HEK293 (cell line): ENCODE results near the gene SMIM33.

Source experiments
- IKZF3 ChIP-seq: fragments of 450-650 bp; IDR thresholded peaks from 2 replicates; pipeline ENCODE4 v1.5.0; 2018; ENCODE audit warnings: missing biosample characterization, mild to moderate bottlenecking, missing genetic modification characterization, moderate library complexity
- KLF8 ChIP-seq: fragments of 450-650 bp; formaldehyde crosslinking; IDR thresholded peaks from 2 replicates; pipeline ENCODE4 v1.5.1; 2016; ENCODE audit warnings: missing biosample characterization, missing genetic modification characterization
- OVOL3 ChIP-seq: fragments of 450-650 bp; formaldehyde crosslinking; IDR thresholded peaks from 2 replicates; pipeline ENCODE4 v1.5.1; 2016; ENCODE audit warnings: missing biosample characterization, missing genetic modification characterization
- SP7 ChIP-seq: fragments of 450-650 bp; formaldehyde crosslinking; IDR thresholded peaks from 2 replicates; pipeline ENCODE4 v1.5.1; 2016; ENCODE audit warnings: missing biosample characterization, missing genetic modification characterization
- TRIM28 ChIP-seq: IDR thresholded peaks from 2 replicates; pipeline ENCODE4 v1.6.1; 2011; ENCODE audit warnings: low read length, control low read depth, borderline replicate concordance
- YY2 ChIP-seq: fragments of 450-650 bp; formaldehyde crosslinking; IDR thresholded peaks from 2 replicates; pipeline ENCODE4 v1.5.1; 2016; ENCODE audit warnings: missing biosample characterization, missing genetic modification characterization
- ZBTB48 ChIP-seq: fragments of 450-650 bp; formaldehyde crosslinking; IDR thresholded peaks from 2 replicates; pipeline ENCODE4 v1.5.1; 2016; ENCODE audit warnings: missing biosample characterization, missing genetic modification characterization
- ZEB2 ChIP-seq: fragments of 450-650 bp; formaldehyde crosslinking; IDR thresholded peaks from 2 replicates; pipeline ENCODE4 v1.5.1; 2016; ENCODE audit warnings: missing biosample characterization, missing genetic modification characterization
- ZFP69B ChIP-seq: fragments of 450-650 bp; formaldehyde crosslinking; IDR thresholded peaks from 2 replicates; pipeline ENCODE4 v1.5.1; 2016; ENCODE audit warnings: missing biosample characterization, missing genetic modification characterization
- ZNF10 ChIP-seq: fragments of 450-650 bp; formaldehyde crosslinking; IDR thresholded peaks from 2 replicates; pipeline ENCODE4 v1.5.1; 2017; ENCODE audit warnings: missing biosample characterization, missing genetic modification characterization
- ZNF155 ChIP-seq: fragments of 450-650 bp; formaldehyde crosslinking; IDR thresholded peaks from 2 replicates; pipeline ENCODE4 v1.5.1; 2016; ENCODE audit warnings: missing biosample characterization, missing genetic modification characterization
- ZNF221 ChIP-seq: fragments of 450-650 bp; formaldehyde crosslinking; IDR thresholded peaks from 2 replicates; pipeline ENCODE4 v1.5.1; 2017; ENCODE audit warnings: missing biosample characterization, missing genetic modification characterization, borderline replicate concordance
- ZNF335 ChIP-seq: fragments of 450-650 bp; formaldehyde crosslinking; conservative IDR thresholded peaks from 2 replicates; pipeline ENCODE4 v1.5.1; 2016; ENCODE audit warnings: missing biosample characterization, missing genetic modification characterization
- ZNF341 ChIP-seq: fragments of 450-650 bp; formaldehyde crosslinking; IDR thresholded peaks from 2 replicates; pipeline ENCODE4; 2016; ENCODE audit warnings: low read depth, missing biosample characterization, missing genetic modification characterization
- ZNF404 ChIP-seq: fragments of 450-650 bp; formaldehyde crosslinking; IDR thresholded peaks from 2 replicates; pipeline ENCODE4 v1.5.1; 2017; ENCODE audit warnings: missing biosample characterization, missing genetic modification characterization
- ZNF707 ChIP-seq: fragments of 450-650 bp; formaldehyde crosslinking; IDR thresholded peaks from 2 replicates; pipeline ENCODE4 v1.5.1; 2016; ENCODE audit warnings: missing biosample characterization, missing genetic modification characterization
- ZNF76 ChIP-seq: fragments of 450-650 bp; formaldehyde crosslinking; IDR thresholded peaks from 2 replicates; pipeline ENCODE4; 2016; ENCODE audit warnings: low read depth, missing biosample characterization, missing genetic modification characterization, borderline replicate concordance
- ZSCAN30 ChIP-seq: fragments of 450-650 bp; IDR thresholded peaks from 2 replicates; pipeline ENCODE4 v1.5.1; 2018; ENCODE audit warnings: missing biosample characterization, mild to moderate bottlenecking, missing genetic modification characterization, moderate library complexity
- TF ChIP-seq, protein P1 (sequence below): fragments of 450-650 bp; formaldehyde crosslinking; IDR thresholded peaks from 2 replicates; pipeline ENCODE4 v1.5.1; 2016; ENCODE audit warnings: missing biosample characterization, missing genetic modification characterization
- TF ChIP-seq, protein P2 (sequence below): fragments of 450-650 bp; formaldehyde crosslinking; conservative IDR thresholded peaks from 2 replicates; pipeline ENCODE4 v1.5.1; 2016; ENCODE audit warnings: low read depth, missing biosample characterization, missing genetic modification characterization
- TF ChIP-seq, protein P3 (sequence below): fragments of 450-650 bp; formaldehyde crosslinking; IDR thresholded peaks from 2 replicates; pipeline ENCODE4 v1.5.1; 2016; ENCODE audit warnings: missing biosample characterization, missing genetic modification characterization
- TF ChIP-seq, protein P4 (sequence below): fragments of 450-650 bp; IDR thresholded peaks from 2 replicates; pipeline ENCODE4 v1.5.1; 2018; ENCODE audit warnings: missing biosample characterization, missing genetic modification characterization
- TF ChIP-seq, protein P5 (sequence below): fragments of 450-650 bp; formaldehyde crosslinking; conservative IDR thresholded peaks from 2 replicates; pipeline ENCODE4 v1.5.1; 2016; ENCODE audit warnings: low read depth, missing biosample characterization, missing genetic modification characterization
- TF ChIP-seq, protein P6 (sequence below): fragments of 450-650 bp; formaldehyde crosslinking; IDR thresholded peaks from 2 replicates; pipeline ENCODE4 v1.5.1; 2017; ENCODE audit warnings: missing biosample characterization, missing genetic modification characterization

SMIM33 gene

DNA sequence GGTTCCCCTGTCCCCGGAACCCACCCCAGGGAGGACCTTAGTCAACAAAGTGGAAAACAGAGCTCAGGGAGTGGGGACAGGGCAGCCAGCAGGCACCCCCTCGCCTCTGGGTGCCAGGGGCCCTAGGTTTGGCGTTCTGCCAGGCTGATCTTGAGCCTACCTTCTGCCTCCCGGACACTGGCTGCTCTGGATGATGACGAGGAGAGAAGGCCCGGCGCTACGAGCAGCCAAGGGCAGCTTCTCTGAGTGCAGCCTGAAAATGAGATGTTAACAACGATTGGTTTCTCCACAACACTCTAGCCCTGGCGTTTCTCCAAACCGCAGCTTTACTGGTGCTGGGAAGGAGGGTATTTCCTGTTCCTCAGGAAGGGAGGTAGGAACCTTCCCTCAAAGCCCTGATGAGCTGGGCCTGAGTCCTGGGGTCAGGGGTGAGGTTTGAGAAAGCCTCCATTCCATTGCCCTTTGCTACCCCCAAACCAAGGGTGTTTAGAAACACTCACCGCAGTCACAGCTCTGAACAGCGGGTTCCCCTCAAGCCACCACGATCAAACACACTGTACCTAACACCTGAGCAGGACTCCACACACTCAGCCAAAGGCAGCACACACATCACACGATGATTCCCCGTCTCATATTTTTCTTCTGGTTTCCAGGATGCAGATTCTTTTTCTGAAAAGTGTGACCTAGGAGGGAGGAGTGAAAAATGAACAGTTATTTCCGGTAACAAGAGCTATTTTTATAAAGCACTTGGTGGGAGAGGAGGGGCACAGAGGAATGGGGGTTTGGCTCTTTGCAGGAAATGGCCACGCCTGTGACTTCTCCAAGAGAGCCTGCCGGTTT lies 11.5 kb downstream of the SMIM33 start, which contains the start of gene STING1 (continued):
- TF ChIP-seq, protein P1, sequence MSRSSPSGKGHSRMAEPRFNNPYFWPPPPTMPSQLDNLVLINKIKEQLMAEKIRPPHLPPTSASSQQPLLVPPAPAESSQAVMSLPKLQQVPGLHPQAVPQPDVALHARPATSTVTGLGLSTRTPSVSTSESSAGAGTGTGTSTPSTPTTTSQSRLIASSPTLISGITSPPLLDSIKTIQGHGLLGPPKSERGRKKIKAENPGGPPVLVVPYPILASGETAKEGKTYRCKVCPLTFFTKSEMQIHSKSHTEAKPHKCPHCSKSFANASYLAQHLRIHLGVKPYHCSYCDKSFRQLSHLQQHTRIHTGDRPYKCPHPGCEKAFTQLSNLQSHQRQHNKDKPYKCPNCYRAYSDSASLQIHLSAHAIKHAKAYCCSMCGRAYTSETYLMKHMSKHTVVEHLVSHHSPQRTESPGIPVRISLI: no peak
- TF ChIP-seq IKZF3 (tag by site-specific recombination) (peak; percentile 97), ZNF341 (tag by site-specific recombination) (peak; percentile 91), ZNF221 (tag by site-specific recombination) (0 out of 2 replicates have a peak, but pooled peaks have one; percentile 5), ZNF10 (tag by site-specific recombination) (peak; percentile 76; the same call in 1 of the 2 replicates), ZNF335 (peak; percentile 95), ZBTB48 (peak; percentile 89), ZNF404 (tag by site-specific recombination) (no peak), YY2 (tag by site-specific recombination) (no peak), ZNF707 (no peak), KLF8 (tag by site-specific recombination) (peak; percentile 39; the same call in 1 of the 2 replicates), ZFP69B (no peak; the same call in 1 of the 2 replicates), ZSCAN30 (tag by site-specific recombination) (peak; percentile 80; the same call in 1 of the 2 replicates), ZNF155 (no peak), OVOL3 (tag by site-specific recombination) (no peak), ZNF76 (tag by site-specific recombination) (peak; percentile 26; the same call in 1 of the 2 replicates), TRIM28 (peak; percentile 29; the same call in 1 of the 2 replicates), SP7 (tag by site-specific recombination) (peak; percentile 70), ZEB2 (tag by site-specific recombination) (peak; percentile 68)
- TF ChIP-seq, protein P2, sequence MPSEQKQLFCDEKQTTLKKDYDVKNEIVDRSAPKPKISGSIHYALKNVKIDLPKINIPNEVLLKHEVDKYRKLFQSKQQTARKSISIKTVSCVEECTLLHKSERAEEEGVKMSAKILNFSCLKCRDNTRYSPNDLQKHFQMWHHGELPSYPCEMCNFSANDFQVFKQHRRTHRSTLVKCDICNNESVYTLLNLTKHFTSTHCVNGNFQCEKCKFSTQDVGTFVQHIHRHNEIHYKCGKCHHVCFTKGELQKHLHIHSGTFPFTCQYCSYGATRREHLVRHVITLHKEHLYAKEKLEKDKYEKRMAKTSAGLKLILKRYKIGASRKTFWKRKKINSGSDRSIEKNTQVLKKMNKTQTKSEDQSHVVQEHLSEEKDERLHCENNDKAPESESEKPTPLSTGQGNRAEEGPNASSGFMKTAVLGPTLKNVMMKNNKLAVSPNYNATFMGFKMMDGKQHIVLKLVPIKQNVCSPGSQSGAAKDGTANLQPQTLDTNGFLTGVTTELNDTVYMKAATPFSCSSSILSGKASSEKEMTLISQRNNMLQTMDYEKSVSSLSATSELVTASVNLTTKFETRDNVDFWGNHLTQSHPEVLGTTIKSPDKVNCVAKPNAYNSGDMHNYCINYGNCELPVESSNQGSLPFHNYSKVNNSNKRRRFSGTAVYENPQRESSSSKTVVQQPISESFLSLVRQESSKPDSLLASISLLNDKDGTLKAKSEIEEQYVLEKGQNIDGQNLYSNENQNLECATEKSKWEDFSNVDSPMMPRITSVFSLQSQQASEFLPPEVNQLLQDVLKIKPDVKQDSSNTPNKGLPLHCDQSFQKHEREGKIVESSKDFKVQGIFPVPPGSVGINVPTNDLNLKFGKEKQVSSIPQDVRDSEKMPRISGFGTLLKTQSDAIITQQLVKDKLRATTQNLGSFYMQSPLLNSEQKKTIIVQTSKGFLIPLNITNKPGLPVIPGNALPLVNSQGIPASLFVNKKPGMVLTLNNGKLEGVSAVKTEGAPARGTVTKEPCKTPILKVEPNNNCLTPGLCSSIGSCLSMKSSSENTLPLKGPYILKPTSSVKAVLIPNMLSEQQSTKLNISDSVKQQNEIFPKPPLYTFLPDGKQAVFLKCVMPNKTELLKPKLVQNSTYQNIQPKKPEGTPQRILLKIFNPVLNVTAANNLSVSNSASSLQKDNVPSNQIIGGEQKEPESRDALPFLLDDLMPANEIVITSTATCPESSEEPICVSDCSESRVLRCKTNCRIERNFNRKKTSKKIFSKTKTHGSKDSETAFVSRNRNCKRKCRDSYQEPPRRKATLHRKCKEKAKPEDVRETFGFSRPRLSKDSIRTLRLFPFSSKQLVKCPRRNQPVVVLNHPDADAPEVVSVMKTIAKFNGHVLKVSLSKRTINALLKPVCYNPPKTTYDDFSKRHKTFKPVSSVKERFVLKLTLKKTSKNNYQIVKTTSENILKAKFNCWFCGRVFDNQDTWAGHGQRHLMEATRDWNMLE: peak; percentile 91
- TF ChIP-seq, protein P3, sequence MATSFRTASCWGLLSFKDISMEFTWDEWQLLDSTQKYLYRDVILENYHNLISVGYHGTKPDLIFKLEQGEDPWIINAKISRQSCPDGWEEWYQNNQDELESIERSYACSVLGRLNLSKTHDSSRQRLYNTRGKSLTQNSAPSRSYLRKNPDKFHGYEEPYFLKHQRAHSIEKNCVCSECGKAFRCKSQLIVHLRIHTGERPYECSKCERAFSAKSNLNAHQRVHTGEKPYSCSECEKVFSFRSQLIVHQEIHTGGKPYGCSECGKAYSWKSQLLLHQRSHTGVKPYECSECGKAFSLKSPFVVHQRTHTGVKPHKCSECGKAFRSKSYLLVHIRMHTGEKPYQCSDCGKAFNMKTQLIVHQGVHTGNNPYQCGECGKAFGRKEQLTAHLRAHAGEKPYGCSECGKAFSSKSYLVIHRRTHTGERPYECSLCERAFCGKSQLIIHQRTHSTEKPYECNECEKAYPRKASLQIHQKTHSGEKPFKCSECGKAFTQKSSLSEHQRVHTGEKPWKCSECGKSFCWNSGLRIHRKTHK (tag by site-specific recombination): no peak
- TF ChIP-seq, protein P4, sequence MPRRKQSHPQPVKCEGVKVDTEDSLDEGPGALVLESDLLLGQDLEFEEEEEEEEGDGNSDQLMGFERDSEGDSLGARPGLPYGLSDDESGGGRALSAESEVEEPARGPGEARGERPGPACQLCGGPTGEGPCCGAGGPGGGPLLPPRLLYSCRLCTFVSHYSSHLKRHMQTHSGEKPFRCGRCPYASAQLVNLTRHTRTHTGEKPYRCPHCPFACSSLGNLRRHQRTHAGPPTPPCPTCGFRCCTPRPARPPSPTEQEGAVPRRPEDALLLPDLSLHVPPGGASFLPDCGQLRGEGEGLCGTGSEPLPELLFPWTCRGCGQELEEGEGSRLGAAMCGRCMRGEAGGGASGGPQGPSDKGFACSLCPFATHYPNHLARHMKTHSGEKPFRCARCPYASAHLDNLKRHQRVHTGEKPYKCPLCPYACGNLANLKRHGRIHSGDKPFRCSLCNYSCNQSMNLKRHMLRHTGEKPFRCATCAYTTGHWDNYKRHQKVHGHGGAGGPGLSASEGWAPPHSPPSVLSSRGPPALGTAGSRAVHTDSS (tag by site-specific recombination): no peak
- TF ChIP-seq, protein P5, sequence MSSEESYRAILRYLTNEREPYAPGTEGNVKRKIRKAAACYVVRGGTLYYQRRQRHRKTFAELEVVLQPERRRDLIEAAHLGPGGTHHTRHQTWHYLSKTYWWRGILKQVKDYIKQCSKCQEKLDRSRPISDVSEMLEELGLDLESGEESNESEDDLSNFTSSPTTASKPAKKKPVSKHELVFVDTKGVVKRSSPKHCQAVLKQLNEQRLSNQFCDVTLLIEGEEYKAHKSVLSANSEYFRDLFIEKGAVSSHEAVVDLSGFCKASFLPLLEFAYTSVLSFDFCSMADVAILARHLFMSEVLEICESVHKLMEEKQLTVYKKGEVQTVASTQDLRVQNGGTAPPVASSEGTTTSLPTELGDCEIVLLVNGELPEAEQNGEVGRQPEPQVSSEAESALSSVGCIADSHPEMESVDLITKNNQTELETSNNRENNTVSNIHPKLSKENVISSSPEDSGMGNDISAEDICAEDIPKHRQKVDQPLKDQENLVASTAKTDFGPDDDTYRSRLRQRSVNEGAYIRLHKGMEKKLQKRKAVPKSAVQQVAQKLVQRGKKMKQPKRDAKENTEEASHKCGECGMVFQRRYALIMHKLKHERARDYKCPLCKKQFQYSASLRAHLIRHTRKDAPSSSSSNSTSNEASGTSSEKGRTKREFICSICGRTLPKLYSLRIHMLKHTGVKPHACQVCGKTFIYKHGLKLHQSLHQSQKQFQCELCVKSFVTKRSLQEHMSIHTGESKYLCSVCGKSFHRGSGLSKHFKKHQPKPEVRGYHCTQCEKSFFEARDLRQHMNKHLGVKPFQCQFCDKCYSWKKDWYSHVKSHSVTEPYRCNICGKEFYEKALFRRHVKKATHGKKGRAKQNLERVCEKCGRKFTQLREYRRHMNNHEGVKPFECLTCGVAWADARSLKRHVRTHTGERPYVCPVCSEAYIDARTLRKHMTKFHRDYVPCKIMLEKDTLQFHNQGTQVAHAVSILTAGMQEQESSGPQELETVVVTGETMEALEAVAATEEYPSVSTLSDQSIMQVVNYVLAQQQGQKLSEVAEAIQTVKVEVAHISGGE (tag by site-specific recombination): peak; percentile 80
- TF ChIP-seq, protein P6, sequence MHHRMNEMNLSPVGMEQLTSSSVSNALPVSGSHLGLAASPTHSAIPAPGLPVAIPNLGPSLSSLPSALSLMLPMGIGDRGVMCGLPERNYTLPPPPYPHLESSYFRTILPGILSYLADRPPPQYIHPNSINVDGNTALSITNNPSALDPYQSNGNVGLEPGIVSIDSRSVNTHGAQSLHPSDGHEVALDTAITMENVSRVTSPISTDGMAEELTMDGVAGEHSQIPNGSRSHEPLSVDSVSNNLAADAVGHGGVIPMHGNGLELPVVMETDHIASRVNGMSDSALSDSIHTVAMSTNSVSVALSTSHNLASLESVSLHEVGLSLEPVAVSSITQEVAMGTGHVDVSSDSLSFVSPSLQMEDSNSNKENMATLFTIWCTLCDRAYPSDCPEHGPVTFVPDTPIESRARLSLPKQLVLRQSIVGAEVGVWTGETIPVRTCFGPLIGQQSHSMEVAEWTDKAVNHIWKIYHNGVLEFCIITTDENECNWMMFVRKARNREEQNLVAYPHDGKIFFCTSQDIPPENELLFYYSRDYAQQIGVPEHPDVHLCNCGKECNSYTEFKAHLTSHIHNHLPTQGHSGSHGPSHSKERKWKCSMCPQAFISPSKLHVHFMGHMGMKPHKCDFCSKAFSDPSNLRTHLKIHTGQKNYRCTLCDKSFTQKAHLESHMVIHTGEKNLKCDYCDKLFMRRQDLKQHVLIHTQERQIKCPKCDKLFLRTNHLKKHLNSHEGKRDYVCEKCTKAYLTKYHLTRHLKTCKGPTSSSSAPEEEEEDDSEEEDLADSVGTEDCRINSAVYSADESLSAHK (tag by site-specific recombination): peak; percentile 91
